Body of pancreas (tissue), 4 donors: ENCODE results near the gene PLEKHM1.
"Not testable (repeated sequence)": the region's sequence is repeated elsewhere in the genome, so short reads cannot be mapped to it uniquely, and the experiment has no call there.

Experiments used
- POLR2A ChIP-seq, 3 donors: fragments of 450-650 bp; IDR thresholded peaks; one replicate each; pipeline ENCODE4 v1.6.1; 2016; ENCODE audit warnings: antibody characterized with exemption in 3 of 3, mild to moderate bottlenecking in 2 of 3
- TF ChIP-seq, protein P1 (sequence below), 7 experiments: fragments of 450-650 bp in 4 of 7; fragments of 200-600 bp in 3 of 7; sonication (generic) in 3 of 7; IDR thresholded peaks; one replicate each; pipeline ENCODE4 v1.5.1; 2016 to 2019; ENCODE audit warnings: antibody characterized with exemption in 7 of 7

DNA sequence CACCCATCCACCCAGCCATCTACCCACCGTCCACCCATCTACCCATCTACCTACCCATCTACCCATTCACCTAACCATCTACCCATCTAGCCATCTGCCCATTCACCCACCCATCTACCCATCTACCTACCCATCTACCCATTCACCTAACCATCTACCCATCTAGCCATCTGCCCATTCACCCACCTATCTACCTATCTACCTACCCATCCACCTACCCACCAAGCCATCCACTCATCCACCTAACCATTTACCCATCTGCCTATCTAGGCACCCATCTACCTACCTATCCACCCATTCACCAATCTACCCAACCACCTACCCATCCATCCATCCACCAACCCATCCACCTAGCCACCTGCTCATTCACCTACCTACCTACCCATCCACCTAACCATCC, 41.3 kb downstream of the PLEKHM1 start:
- TF ChIP-seq, protein P1, sequence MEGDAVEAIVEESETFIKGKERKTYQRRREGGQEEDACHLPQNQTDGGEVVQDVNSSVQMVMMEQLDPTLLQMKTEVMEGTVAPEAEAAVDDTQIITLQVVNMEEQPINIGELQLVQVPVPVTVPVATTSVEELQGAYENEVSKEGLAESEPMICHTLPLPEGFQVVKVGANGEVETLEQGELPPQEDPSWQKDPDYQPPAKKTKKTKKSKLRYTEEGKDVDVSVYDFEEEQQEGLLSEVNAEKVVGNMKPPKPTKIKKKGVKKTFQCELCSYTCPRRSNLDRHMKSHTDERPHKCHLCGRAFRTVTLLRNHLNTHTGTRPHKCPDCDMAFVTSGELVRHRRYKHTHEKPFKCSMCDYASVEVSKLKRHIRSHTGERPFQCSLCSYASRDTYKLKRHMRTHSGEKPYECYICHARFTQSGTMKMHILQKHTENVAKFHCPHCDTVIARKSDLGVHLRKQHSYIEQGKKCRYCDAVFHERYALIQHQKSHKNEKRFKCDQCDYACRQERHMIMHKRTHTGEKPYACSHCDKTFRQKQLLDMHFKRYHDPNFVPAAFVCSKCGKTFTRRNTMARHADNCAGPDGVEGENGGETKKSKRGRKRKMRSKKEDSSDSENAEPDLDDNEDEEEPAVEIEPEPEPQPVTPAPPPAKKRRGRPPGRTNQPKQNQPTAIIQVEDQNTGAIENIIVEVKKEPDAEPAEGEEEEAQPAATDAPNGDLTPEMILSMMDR (IDR thresholded peaks at IDR 0.05): not testable (repeated sequence)
- not testable (repeated sequence) for TF ChIP-seq POLR2A (IDR thresholded peaks at IDR 0.05)
